Adipose tissue (tissue), 3 donors: Measurements from ENCODE around the gene POU2F3. TPM values are rescaled to one million over a fixed set of nuclear protein-coding genes. Genes with fewer than 3 reads are reported as not detected.
"Not testable (repeated sequence)": the region's sequence is repeated elsewhere in the genome, so short reads cannot be mapped to it uniquely, and the experiment has no call there.

Experiments used
- H3K27ac ChIP-seq: one replicate; pipeline ENCODE4 v1.5.1; 2013; ENCODE audit warnings: low read depth, low read length
- WGBS, 3 donors: extraction: QIAGEN DNeasy Blood & Tissue Kit; methylation state at CpG; one replicate each; pipeline ENCODE4 v1.1.7; 2013; 5-methylcytosine and 5-hydroxymethylcytosine counted together
- polyA plus RNA-seq, 3 donors: library from polyadenylated mRNA; stranded (reverse); fragments of 200-250 nt; gene quantifications; one replicate each; pipeline ENCODE4 v1.2.3, GENCODE V29; 2013
- donor health status: healthy with polysubstance abuse.
- donor health status: Bipolar disorder and iron deficiency.
- donor health status: healthy.

POU2F3 gene
- polyA plus RNA-seq, 3 donors, result 0.08 to 0.16 TPM; not detected in 1

DNA sequence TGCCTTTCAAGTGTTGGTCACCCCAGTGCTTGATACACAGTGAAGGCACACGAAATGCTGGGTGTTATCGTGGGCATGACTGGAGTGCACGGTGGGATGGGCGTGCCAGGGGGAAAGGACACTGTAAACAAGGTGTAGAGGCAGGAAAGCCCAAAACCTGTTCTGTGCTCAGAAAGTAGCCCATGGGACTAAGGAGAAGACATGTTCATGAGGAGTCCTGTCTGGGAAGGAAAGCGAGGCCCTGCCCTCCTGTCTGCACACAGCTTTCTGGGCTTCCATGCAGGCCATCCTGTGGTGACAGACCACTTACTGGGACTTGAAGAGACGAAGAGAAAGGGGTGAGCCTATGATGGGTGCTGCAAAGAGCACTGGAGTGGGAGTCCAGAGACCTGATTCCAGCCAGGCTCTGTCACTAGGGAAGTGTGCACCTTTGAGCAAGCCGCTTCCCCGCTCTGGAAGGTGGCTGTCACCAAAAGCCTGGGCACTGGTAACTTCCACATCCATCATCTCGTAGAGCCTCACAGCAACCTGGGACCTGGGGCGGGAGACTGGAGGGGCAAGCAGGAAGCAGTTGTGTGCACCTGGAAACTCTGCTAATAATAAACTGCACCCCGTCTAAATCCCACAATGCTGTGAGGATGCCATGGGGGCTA, 846 bp upstream of the POU2F3 start:
- no peak overlapping the region for H3K27ac ChIP-seq
- 81 to 85% (median 85%) methylated on average over 11 of the region's 11 CpGs for WGBS, 3 donors

DNA sequence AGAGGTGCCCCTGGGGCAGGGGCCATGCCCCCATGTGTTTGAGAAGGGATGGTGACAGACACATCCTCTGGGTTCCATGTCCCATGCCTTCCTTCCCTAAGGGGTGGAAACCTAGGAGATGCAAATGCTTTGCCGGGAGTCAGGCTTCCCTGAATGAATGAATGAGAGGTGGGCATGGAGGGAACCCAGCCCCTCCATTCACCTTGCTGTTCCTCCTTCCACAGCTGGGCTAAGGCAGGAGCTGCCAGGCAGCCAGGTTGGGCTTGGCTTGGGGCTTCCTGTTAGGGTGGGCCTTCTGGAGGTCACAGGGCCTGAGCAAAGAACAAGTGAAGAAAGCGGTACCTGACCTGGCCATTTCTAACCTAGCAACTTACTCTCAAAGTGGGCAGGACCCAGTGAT, 926 bp downstream of the POU2F3 start:
- H3K27ac ChIP-seq, result no peak overlapping the region
- 96% methylated on average over 2 of the region's 2 CpGs for WGBS, 3 donors

DNA sequence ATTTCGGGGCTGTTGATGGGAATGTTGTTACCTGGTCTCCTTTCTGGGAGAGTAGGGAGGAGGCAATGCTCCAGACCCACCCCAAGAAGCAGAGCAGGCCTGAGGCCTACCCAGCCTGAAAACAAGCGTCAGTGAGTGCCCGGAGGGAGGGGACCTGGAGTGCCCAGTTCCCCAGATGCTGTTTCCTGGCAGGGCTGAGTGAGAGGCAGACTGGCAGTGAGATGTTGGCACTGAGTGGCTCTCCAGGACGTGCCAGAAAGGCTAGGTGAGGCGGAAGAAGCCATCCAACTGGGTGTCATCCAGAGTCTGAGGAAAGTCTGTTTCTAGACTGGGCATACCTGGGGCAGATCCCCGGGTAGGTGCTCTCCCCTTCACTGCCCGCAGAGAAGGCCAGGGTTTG, 1.3 kb downstream of the POU2F3 start:
- 90 to 94% (median 93%) methylated on average over 7 of the region's 7 CpGs for WGBS, 3 donors
- no peak overlapping the region for H3K27ac ChIP-seq

DNA sequence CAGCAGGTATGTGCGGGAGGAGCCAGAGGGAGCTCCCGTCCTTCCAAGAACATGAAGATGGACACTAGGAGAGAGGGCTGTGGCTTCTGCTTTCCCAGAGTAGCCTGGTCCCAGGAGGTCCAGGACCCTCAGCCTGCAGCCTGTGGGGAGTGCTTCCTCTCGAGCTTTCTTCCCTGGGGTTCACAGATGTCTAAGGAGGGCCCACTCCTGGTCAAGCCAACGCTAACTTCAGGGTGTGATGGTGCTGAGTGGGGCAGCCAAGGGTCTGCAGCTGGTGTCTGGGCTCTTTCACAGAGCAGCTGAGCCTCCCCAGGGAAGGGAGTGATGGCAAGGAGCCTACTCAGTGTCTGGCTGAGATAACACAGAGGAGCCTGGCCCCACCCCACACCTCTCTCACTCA, 3.3 kb downstream of the POU2F3 start:
- H3K27ac ChIP-seq, result no peak overlapping the region
- 66 to 79% (median 75%) methylated on average over 4 of the region's 4 CpGs for WGBS, 3 donors

DNA sequence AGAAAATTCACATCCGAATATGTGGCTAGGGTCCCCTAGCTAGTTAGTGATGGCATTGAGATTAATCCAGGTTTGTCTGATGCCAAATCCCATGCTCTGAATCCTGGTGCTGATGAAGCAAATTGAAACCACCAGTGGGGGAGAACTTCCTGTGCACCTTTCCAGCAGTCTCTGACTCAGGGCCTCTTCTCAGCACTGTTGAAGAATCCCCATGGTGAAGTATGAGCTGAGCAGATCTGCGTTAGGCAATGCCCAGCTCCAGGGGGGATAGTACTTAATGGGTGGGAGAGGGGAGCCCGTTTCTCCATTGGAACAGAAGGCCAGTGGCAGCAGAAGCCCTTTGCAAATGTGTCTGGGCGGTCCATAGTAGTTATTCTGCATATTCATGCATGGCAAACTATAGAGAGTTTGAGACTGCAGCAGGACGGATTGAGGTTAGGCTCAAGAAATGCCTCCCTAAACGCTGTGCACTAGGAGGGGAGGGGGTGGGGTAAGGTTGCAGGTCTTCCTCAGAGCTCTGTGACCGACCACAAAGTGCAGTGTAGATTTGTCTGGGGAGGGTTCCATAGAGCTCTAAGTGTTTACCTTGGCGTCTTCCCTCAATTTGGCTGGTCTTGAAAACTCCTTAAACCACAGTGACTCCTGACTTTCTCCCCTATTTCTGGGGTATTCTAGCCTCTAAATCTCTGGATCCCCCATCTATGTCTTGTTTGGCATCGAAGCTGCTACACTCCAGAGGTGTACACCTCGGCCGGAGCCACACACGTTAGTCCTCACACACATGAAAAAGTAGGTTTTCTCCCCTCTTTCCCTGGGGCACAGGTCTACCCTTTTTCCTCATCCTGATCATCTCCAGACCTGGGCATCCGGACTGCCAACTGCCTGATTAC, 4.8 kb downstream of the POU2F3 start:
- H3K27ac ChIP-seq, result no peak overlapping the region
- 65 to 75% (median 70%) methylated on average over 13 of the region's 13 CpGs for WGBS, 3 donors

DNA sequence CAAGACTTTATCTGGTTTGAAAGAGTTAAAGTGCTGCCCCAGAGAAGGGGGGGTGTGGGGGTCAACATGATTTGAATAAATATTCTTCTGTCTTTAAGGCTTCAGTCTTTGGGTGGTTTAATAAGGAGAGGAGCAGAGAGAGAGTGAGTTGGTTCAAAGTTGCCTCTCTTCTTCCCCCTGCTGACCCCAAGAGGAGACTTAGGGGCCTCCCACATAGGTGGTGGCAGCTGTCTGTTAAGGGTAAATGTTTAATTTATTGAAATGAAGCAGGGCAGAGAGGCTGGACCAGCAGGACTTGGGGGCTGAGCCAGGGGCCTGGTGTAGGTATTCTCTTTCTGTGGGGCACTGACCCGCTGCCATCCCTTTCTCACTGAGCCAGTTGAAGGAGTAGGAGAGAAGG, 5.5 kb downstream of the POU2F3 start:
- WGBS, 3 donors, result 92 to 100% (median 93%) methylated on average over 1 of the region's 1 CpG

DNA sequence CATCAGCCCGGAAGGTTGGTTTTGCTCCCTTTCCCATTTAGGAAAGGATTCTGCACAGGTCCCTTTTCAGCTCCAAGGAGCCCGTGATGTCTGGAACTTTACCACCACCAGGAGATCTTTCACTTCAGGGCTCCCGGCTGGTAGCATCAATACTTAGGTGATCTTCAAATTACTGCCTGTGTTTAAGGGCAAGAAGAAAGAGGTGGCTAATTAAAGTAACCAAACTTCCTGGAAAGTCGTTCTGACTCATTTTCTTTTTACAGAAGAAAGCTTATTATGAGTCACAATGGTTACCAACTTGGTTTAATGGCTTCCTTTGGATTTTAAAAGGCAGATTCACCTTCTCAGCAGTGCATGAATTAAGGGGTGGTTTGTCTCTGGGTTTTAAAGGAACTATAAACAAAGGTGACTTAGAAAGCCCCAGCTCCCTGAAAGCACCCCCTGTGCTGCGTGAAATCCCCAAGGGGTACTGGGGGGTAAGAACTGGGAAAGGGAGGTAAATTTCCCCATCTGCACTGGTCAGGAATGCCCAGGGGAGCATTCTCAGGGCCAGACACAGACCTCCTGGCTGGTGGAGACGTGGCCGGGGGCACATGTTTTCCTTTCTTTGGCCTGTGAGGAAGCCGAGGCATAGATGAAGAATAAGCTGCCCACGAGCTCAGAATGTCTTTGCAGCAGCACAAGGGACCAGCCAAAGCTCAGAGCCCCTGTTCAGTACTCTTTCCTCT, 8.8 kb downstream of the POU2F3 start:
- WGBS, 3 donors, result 54 to 61% (median 60%) methylated on average over 9 of the region's 9 CpGs
- H3K27ac ChIP-seq, result no peak overlapping the region

More for the DNA sequence above, 5.5 kb downstream of the POU2F3 start:
- H3K27ac ChIP-seq, result no peak overlapping the region

DNA sequence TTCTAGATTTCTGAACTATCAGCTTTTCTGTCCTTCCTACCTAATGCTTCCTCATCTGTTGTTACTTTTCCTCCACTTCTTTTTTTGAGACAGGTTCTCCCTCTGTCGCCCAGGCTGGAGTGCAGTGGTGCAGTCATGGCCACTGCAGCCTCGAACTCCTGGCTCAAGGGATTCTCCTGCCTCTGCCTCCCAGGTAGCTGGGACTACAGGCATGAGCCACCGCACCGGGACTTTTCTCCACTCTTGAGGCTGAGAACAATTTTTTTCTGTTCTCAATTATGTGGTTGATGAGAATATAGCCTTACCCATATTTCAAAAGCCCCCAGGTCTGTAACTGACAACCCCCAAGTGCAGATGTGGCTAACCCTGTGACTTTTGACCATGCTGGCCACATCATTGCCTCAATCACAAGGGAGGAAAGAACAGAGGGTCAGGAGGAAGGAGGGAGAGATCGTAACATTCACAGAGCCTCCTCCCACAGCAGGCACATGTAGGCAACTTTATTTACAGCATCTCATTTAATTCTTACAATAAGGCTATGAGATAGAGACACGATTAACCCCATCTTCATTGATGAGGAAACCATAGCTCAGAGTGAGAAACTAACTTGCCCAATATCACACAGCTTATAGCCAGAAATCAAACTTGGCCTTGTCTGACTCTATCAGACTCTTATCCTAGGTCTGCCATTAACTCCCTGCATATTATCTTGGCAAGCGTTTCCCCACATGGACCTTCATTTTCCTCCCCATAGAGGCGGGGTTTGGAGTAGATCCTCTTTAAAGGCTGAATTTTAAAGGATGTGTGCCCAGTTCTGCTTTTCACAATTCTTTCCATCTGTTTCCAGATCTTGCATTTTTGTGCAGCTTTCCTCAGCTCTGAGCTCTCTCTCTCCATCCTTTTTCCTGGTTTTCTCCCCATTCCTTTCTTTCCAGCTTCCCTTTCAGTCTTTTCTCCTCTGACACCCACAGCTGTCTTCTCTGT, 9.6 kb downstream of the POU2F3 start:
- no peak overlapping the region for H3K27ac ChIP-seq
- WGBS, 3 donors, result 69 to 75% (median 69%) methylated on average over 8 of the region's 8 CpGs

DNA sequence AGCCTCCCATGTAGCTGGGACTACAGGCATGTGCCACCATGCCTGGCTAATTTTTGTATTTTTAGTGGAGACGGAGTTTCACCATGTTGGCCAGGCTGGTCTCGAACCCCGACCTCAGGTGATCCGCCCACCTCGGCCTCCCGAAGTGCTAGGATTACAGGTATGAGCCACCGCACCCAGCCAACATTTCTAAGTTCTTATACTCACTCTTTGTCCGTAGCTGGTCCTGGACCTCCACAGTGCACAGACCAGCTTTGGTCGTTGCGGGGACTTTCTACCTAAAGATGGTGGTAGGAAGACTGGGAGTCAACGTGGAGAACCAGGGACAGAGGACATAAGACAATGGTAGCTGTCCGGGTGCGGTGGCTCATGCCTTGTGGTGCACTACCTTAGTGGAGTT, 13.4 kb downstream of the POU2F3 start:
- 85 to 94% (median 93%) methylated on average over 13 of the region's 13 CpGs for whole genome bisulfite sequencing, 3 donors
- H3K27ac ChIP-seq, result not testable (repeated sequence)

DNA sequence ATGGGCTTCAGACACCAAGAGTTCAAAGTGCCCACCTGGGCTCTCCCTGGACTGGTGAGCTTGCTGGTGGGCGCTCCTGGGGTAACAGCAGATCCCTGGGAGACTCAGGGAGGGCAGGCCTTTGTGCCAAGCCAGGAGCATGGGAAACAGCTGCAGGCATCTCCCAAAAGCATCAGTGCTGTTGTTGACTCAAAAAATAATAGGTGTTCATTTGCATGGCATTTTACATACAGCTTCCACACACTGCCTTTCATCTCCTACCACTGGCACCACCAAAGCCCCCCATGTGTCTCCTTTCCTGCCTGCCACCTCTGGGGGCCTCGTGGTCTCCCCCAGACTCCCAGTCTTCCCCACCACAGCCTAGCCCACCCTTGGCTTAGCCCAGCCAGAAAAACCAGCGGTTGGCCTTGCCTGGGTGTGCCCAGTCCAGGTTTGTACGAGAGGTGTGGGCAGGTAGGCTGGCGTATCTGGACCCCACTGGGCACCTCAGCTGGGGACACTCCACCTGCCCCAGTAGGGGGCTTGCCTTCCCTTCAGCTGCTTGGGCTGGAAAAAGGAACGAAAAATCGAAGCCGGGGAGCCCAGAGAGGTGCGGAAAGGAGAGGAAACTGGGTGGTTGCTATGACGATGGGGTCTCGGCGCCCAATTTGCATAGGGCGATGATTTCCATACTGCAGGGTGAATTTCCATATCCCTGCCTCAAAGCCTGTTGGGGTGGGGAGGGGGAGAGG, 15.0 kb downstream of the POU2F3 start:
- WGBS, 3 donors, result 15 to 23% (median 16%) methylated on average over 13 of the region's 13 CpGs
- H3K27ac ChIP-seq, result no peak overlapping the region

DNA sequence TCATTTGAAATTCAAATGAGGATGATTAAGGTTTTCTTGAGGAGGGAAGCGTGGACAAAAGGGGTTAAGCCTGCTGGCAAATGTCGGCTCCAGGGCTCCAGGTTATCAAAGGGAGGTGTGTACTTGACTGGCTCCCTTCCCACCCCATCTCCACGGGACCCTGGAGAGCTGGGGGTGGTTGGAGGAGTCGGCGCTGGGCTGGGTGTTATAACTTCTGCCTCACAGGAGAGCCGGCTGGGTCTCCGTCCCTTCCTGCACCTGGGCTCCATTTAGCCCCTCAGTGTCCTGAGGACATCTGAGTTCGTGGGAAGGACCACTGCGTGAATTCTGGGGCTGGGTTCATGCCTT, 15.6 kb downstream of the POU2F3 start:
- 9 to 25% (median 19%) methylated on average over 9 of the region's 9 CpGs for WGBS, 3 donors

DNA sequence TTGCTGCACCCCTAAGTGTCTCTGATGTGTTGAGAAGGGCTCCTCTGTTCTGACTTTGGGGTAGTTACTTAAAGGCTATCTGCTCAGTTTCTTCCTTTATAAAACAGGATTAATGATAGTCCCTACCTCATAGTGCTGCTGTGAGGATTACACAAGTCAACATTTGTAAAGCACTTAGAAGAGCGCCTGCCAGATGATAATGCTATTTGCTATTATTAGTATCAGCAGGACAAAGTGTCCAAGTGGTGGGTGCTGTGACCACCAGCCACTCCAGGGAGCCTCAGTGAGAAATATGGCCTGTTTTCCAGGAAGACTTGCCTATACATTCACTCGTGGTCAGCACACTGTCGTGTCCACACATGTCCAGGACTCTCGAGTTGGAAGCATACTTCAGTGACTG, 16.2 kb downstream of the POU2F3 start:
- WGBS, 3 donors, result 38 to 68% (median 63%) methylated on average over 4 of the region's 4 CpGs
- no peak overlapping the region for H3K27ac ChIP-seq

More for the DNA sequence above, 15.6 kb downstream of the POU2F3 start:
- H3K27ac ChIP-seq, result no peak overlapping the region

DNA sequence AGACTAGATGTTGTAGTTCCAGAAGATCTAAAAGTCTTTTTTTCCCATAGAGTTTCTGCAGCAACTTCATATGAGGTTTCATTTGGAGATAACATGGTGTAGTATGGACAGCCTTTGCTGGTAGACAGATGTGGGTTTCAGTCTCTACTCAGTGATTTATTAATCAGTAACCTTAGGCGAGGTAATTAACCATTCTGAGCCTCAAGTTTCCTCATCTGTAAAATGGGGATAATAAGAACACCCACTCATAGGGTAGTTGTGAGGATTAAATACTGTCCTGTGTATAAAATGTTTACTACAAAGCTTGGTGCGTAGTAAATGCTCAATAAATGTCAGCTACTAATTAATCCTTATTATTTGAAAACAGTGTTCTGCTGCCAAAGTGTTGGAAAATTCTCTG, 16.8 kb downstream of the POU2F3 start:
- WGBS, 3 donors, result 79 to 85% (median 84%) methylated on average over 2 of the region's 2 CpGs
- H3K27ac ChIP-seq, result no peak overlapping the region

DNA sequence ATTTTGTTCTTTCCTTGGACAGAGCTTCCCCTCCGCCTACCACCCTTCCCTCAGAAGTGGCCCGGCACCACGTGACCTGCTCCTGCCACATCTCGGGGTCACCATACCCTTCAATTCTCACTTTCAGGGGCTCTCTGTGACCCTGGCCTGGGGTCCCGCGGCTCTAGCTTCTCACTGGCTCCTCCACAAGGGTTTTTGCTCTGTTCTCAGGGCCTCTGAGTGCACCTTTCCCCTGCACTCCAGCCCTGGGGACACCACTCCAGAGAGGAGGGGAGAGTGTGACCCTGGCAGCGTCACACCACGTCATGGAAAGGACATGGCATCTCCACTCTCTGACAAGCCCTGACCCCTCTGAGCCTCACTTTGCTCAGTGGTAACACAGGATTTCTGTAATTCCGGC, 17.4 kb downstream of the POU2F3 start:
- no peak overlapping the region for H3K27ac ChIP-seq
- WGBS, 3 donors, result 76 to 86% (median 85%) methylated on average over 9 of the region's 9 CpGs

DNA sequence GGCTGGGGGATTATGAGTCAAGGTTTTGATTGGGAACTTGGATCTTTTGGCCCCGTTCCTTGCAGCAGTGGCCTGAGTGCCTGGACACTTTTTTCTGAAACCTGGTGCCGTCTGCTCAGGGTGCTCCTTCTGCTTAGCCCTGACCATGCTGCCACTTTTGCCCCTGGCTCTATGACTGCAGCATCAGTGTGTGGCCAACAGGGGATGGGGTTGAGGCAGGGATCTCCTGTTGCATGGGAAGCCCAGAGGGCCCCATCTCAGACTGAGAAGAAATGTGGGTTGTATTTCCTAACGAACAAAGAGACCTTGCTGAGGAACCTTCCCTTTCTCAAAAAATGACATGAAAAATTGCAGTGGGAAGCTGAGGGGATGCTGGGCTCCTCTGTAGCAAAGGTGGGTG, 18.7 kb downstream of the POU2F3 start:
- WGBS, 3 donors, result 67 to 84% (median 83%) methylated on average over 3 of the region's 3 CpGs
- no peak overlapping the region for H3K27ac ChIP-seq

DNA sequence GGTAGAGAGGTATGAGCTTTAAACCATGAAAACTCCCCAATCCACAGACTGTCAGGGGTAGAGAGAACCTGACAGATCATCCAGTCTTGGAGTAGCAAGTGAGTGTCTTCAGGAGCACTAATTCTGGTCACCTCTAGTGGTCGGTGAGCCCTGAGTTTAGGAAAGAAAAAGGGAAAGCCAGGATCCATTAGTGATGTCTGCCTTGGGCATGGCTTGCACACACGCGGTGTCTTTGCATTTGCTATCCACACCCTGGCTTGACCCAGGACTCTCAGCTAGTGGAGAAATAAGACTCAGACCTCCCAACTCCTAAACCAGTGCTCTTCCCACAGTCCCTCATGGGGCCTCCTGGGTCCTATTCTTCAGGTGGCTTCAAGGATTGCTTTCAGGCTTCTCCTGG, 19.3 kb downstream of the POU2F3 start:
- no peak overlapping the region for H3K27ac ChIP-seq
- WGBS, 3 donors, result 91 to 94% (median 93%) methylated on average over 3 of the region's 3 CpGs

DNA sequence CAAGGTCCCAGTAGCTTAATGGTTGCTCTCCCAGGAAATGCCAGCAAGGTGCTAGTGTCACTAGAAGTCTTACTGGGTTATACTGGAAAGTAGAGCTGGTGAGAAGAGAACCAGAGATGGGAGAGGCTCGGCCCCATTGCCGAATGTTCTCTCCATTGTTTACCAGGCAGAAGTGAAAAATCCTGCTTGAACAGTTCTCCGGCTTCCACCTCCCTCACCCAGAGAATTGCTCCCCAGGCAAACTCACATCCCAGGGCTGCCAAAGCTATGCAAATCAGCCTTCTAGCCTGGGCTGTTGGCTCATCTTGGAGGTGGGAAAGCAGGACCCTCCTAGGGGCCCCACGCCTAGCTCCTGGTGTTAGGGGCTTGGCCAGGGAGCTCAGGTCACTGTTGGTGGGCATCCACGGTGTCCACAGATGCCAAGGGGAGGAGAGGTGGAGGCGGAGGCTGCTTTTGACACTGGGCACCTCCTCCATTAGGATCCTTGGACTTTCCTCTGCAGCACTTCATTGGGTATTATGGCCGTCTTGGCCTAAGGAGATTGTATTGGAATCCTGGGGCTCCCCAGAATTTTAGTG, 20.1 kb downstream of the POU2F3 start:
- H3K27ac ChIP-seq, result no peak overlapping the region
- 79 to 85% (median 85%) methylated on average over 7 of the region's 7 CpGs for WGBS, 3 donors
